GM23338 (cell line): ENCODE results near the gene SEL1L3. TPM values are rescaled to one million over a fixed set of nuclear protein-coding genes. Genes with fewer than 3 reads are reported as not detected.

Experiments used
- ATAC-seq: fragments of 200-7000 bp; cut with Tn5 transposase; 3 replicates; pipeline ENCODE4 v1.9.1; 2020
- DNase-seq: peaks from one replicate; pipeline ENCODE4 v3.0.0-alpha.2; 2015; ENCODE audit warnings: low spot score
- H2AFZ ChIP-seq: fragments of 200-600 bp; sonication (generic); 2 replicates; pipeline ENCODE4 v1.8.0; 2016; ENCODE audit warnings: antibody characterized with exemption, mild to moderate bottlenecking, moderate library complexity
- H3F3A ChIP-seq: fragments of 200-600 bp; sonication (generic); replicated peaks from 2 replicates; pipeline ENCODE4 v1.8.0; 2017; ENCODE audit warnings: antibody characterized with exemption, mixed run types, low read depth
- H3K27ac ChIP-seq: fragments of 200-600 bp; sonication (generic); 2 replicates; pipeline ENCODE4 v1.6.1; 2016; ENCODE audit warnings: low read depth
- H3K27me3 ChIP-seq: fragments of 200-600 bp; sonication (generic); 2 replicates; pipeline ENCODE4 v1.8.0; 2016; ENCODE audit warnings: mild to moderate bottlenecking, mixed run types, moderate library complexity; ENCODE audit not compliant: insufficient read depth
- H3K36me3 ChIP-seq: fragments of 200-600 bp; sonication (generic); 2 replicates; pipeline ENCODE4 v1.8.0; 2016; ENCODE audit warnings: mild to moderate bottlenecking; ENCODE audit not compliant: insufficient read depth
- H3K4me1 ChIP-seq: fragments of 200-600 bp; sonication (generic); 2 replicates; pipeline ENCODE4 v1.8.0; 2016; ENCODE audit warnings: mild to moderate bottlenecking, moderate library complexity; ENCODE audit not compliant: insufficient read depth
- H3K4me2 ChIP-seq: fragments of 200-600 bp; sonication (generic); 2 replicates; pipeline ENCODE4 v1.7.1; 2017; ENCODE audit warnings: mixed run types
- H3K4me3 ChIP-seq: fragments of 200-600 bp; sonication (generic); 2 replicates; pipeline ENCODE4 v1.6.1; 2016; ENCODE audit warnings: mixed run types
- H3K79me2 ChIP-seq: fragments of 200-600 bp; sonication (generic); replicated peaks from 2 replicates; pipeline ENCODE4 v1.8.0; 2017; ENCODE audit warnings: mild to moderate bottlenecking; ENCODE audit not compliant: insufficient read depth
- H3K9me2 ChIP-seq: fragments of 200-600 bp; sonication (generic); 2 replicates; pipeline ENCODE4 v1.8.0; 2017; ENCODE audit not compliant: insufficient read depth
- H4K20me1 ChIP-seq: fragments of 200-600 bp; sonication (generic); replicated peaks from 2 replicates; pipeline ENCODE4 v1.8.0; 2017; ENCODE audit warnings: mild to moderate bottlenecking; ENCODE audit not compliant: insufficient read depth
- H3K27ac Mint-ChIP-seq: 2 replicates; pipeline ENCODE4 v1.8.0; 2020; ENCODE audit warnings: inconsistent platforms, mild to moderate bottlenecking, moderate library complexity, mixed read lengths
- H3K27me3 Mint-ChIP-seq: 3 replicates; pipeline ENCODE4 v1.8.0; 2022; ENCODE audit warnings: low read depth, mild to moderate bottlenecking, moderate library complexity, mixed read lengths, inconsistent platforms; ENCODE audit not compliant: insufficient read depth, poor library complexity
- H3K36me3 Mint-ChIP-seq: 3 replicates; pipeline ENCODE4 v1.8.0; 2021; ENCODE audit warnings: low read depth, mild to moderate bottlenecking, inconsistent platforms, moderate library complexity, mixed read lengths
- H3K4me1 Mint-ChIP-seq: 3 replicates; pipeline ENCODE4 v1.8.0; 2020; ENCODE audit warnings: mild to moderate bottlenecking, inconsistent platforms, mixed read lengths
- H3K4me3 Mint-ChIP-seq: 3 replicates; pipeline ENCODE4 v1.8.0; 2021; ENCODE audit warnings: moderate library complexity, mild to moderate bottlenecking, inconsistent platforms, mixed read lengths
- H3K9me3 Mint-ChIP-seq: 3 replicates; pipeline ENCODE4 v1.8.0; 2020; ENCODE audit warnings: moderate library complexity, mild to moderate bottlenecking, inconsistent platforms, mixed read lengths
- CREB1 ChIP-seq: fragments of 250-450 bp; sonication (Bioruptor Pico); IDR thresholded peaks from 2 replicates; pipeline ENCODE4 v1.5.0; 2020; ENCODE audit warnings: low read depth, mild to moderate bottlenecking, moderate library complexity
- CTCF ChIP-seq, 2 experiments: fragments of 200-600 bp in 1 of 2; sonication (generic) in 1 of 2; conservative IDR thresholded peaks; 2 replicates each; pipeline versions ENCODE4 v1.5.1 to v1.6.1; 2016 to 2017; ENCODE audit warnings: antibody characterized with exemption in 2 of 2, low read depth in 2 of 2, mild to moderate bottlenecking in 2 of 2, moderate library complexity in 1 of 2
- EZH2 ChIP-seq: fragments of 200-600 bp; sonication (generic); IDR thresholded peaks from one replicate; pipeline ENCODE4 v1.8.0; 2017; ENCODE audit warnings: antibody characterized with exemption, mild to moderate bottlenecking, low read depth; ENCODE audit not compliant: unreplicated experiment
- EZH2phosphoT487 ChIP-seq: fragments of 200-600 bp; sonication (generic); IDR thresholded peaks from one replicate; pipeline ENCODE4 v1.8.1; 2018; ENCODE audit warnings: antibody characterized with exemption; ENCODE audit not compliant: unreplicated experiment
- JUNB ChIP-seq: IDR thresholded peaks from one replicate; pipeline ENCODE4 v1.6.1; 2016; ENCODE audit warnings: antibody characterized with exemption; ENCODE audit not compliant: unreplicated experiment
- STAT1 ChIP-seq: IDR thresholded peaks from one replicate; pipeline ENCODE4 v1.6.1; 2016; ENCODE audit warnings: antibody characterized with exemption; ENCODE audit not compliant: unreplicated experiment
- ZNF114 ChIP-seq: fragments of 250-450 bp; sonication (Bioruptor Pico); IDR thresholded peaks from 2 replicates; pipeline ENCODE4 v1.5.0; 2020; ENCODE audit warnings: mild to moderate bottlenecking, moderate library complexity
- ZNF331 ChIP-seq: fragments of 250-450 bp; sonication (Bioruptor Pico); IDR thresholded peaks from 2 replicates; pipeline ENCODE4 v1.5.0; 2020; ENCODE audit warnings: low read depth, mild to moderate bottlenecking, moderate library complexity
- polyA plus RNA-seq: library from polyadenylated mRNA; unstranded; fragments of >200 nt; fragmentation: Nextera tagmentation; extraction: Ambion mirVana; gene quantifications from 2 replicates; pipeline ENCODE4 v1.2.1, GENCODE V29; 2016
- total RNA-seq: library from RNA; depleted of rRNA; stranded (reverse); fragments of >200 nt; shearing (Covaris generic); gene quantifications from 2 replicates; pipeline ENCODE4 v1.2.3, GENCODE V29; 2014
- TF ChIP-seq, protein P1 (sequence below): IDR thresholded peaks from one replicate; pipeline ENCODE4 v1.6.1; 2018; ENCODE audit warnings: antibody characterized with exemption; ENCODE audit not compliant: unreplicated experiment
- TF ChIP-seq, protein P2 (sequence below): IDR thresholded peaks from 2 replicates; pipeline ENCODE4 v1.6.1; 2016; ENCODE audit warnings: antibody characterized with exemption

SEL1L3 gene
- total and polyA plus RNA-seq, 2 experiments from 2014 or later = 17.1 to 61.7 TPM

- no peak for ATAC-seq
- Histone ChIP-seq H3K4me2 (no peak overlapping the region), H3K27ac (no peak overlapping the region), H3K79me2 (no peaks in the 10 kb centered on the region), H3K4me1 (no peaks in the 10 kb centered on the region), H3K4me3 (no peak overlapping the region), H3K27me3 (no peaks in the 10 kb centered on the region), H4K20me1 (no peaks in the 10 kb centered on the region), H3K9me2 (peaks cover 7% of the 10 kb centered on the region; the same call in 1 of the 2 replicates), H3K36me3 (no peaks in the 10 kb centered on the region; the same call in 1 of the 2 replicates), H3F3A (no peaks in the 10 kb centered on the region), H2AFZ (no peak overlapping the region)
- TF ChIP-seq, protein P1, sequence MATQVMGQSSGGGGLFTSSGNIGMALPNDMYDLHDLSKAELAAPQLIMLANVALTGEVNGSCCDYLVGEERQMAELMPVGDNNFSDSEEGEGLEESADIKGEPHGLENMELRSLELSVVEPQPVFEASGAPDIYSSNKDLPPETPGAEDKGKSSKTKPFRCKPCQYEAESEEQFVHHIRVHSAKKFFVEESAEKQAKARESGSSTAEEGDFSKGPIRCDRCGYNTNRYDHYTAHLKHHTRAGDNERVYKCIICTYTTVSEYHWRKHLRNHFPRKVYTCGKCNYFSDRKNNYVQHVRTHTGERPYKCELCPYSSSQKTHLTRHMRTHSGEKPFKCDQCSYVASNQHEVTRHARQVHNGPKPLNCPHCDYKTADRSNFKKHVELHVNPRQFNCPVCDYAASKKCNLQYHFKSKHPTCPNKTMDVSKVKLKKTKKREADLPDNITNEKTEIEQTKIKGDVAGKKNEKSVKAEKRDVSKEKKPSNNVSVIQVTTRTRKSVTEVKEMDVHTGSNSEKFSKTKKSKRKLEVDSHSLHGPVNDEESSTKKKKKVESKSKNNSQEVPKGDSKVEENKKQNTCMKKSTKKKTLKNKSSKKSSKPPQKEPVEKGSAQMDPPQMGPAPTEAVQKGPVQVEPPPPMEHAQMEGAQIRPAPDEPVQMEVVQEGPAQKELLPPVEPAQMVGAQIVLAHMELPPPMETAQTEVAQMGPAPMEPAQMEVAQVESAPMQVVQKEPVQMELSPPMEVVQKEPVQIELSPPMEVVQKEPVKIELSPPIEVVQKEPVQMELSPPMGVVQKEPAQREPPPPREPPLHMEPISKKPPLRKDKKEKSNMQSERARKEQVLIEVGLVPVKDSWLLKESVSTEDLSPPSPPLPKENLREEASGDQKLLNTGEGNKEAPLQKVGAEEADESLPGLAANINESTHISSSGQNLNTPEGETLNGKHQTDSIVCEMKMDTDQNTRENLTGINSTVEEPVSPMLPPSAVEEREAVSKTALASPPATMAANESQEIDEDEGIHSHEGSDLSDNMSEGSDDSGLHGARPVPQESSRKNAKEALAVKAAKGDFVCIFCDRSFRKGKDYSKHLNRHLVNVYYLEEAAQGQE = no peak
- TF ChIP-seq JUNB (no peak), EZH2 (no peak), ZNF331 (no peak), STAT1 (no peak), CTCF (conservative IDR thresholded peaks at IDR 0.05; ENCODE audit: low read depth in 2 of 2) (no peak)
- TF ChIP-seq, protein P2, sequence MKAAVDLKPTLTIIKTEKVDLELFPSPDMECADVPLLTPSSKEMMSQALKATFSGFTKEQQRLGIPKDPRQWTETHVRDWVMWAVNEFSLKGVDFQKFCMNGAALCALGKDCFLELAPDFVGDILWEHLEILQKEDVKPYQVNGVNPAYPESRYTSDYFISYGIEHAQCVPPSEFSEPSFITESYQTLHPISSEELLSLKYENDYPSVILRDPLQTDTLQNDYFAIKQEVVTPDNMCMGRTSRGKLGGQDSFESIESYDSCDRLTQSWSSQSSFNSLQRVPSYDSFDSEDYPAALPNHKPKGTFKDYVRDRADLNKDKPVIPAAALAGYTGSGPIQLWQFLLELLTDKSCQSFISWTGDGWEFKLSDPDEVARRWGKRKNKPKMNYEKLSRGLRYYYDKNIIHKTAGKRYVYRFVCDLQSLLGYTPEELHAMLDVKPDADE = no peak
- H3K27me3 Mint-ChIP-seq = peaks cover 9% of the 10 kb centered on the region
- no peaks in the 10 kb centered on the region for H3K4me1 Mint-ChIP-seq
- no peak for DNase-seq
- H3K27ac Mint-ChIP-seq = no peak overlapping the region
- H3K4me3 Mint-ChIP-seq = no peak overlapping the region
- H3K36me3 Mint-ChIP-seq = no peaks in the 10 kb centered on the region
- peaks cover 3% of the 10 kb centered on the region; the same call in 2 of the 3 replicates for H3K9me3 Mint-ChIP-seq
Observed at GRCh38 chr4:25725870-25726269, 136.9 kb downstream of the SEL1L3 start.

DNA sequence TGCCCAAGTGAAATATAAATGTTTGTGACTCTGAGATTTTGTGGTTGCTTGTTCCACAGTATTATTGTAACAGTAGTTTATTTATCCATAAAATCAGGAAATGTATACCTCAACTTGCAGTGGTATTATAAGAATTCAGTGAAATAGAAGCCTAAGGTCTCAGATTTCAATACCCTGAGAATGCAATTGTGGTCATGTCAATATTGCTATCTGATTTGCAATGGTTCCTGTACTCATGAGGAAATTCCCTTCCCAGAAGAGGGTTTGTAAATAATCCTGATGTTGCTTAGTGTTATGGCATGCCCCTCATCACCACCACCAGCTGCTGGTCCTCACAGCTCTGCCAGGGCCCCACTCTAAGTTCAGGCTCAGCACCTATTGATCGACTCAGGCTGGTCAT lies 139.4 kb downstream of the SEL1L3 start:
- DNase-seq = no peak
- TF ChIP-seq, protein P1 = no peak
- no peak for TF ChIP-seq ZNF331
- TF ChIP-seq EZH2phosphoT487 = no peak
- TF ChIP-seq, protein P2 = no peak
- no peak for TF ChIP-seq EZH2
- no peak for TF ChIP-seq ZNF114 (CRISPR knock-in tag)
- no peak for TF ChIP-seq STAT1
- TF ChIP-seq JUNB = no peak
- TF ChIP-seq CREB1 (CRISPR knock-in tag) = no peak

More for the DNA sequence above, 139.4 kb downstream of the SEL1L3 start:
- no peak overlapping the region for H3K4me3 Mint-ChIP-seq
- peaks cover 3% of the 10 kb centered on the region; the same call in 2 of the 3 replicates for H3K9me3 Mint-ChIP-seq
- H3K4me2 ChIP-seq = no peak overlapping the region
- no peak overlapping the region for H3K4me3 ChIP-seq
- H3K27me3 ChIP-seq = no peaks in the 10 kb centered on the region
- ATAC-seq = no peak
- H3K4me1 Mint-ChIP-seq = no peaks in the 10 kb centered on the region
- H3K79me2 ChIP-seq = no peaks in the 10 kb centered on the region
- H3K27me3 Mint-ChIP-seq = peaks cover 5% of the 10 kb centered on the region
- H2AFZ ChIP-seq = no peak overlapping the region
- H4K20me1 ChIP-seq = no peaks in the 10 kb centered on the region
- no peaks in the 10 kb centered on the region for H3K36me3 Mint-ChIP-seq
- no peak overlapping the region for H3K27ac Mint-ChIP-seq
- no peak overlapping the region for H3K27ac ChIP-seq
- no peaks in the 10 kb centered on the region for H3K4me1 ChIP-seq
- no peaks in the 10 kb centered on the region; the same call in 1 of the 2 replicates for H3K36me3 ChIP-seq
- H3F3A ChIP-seq = no peaks in the 10 kb centered on the region
- peaks cover 7% of the 10 kb centered on the region; the same call in 1 of the 2 replicates for H3K9me2 ChIP-seq
